Midbrain (tissue), 1 donor: Measurements from ENCODE around the gene MRPS23.
"Not testable (repeated sequence)": the region's sequence is repeated elsewhere in the genome, so short reads cannot be mapped to it uniquely, and the experiment has no call there.

Source experiments
- DNase-seq: peaks from one replicate; lab custom pipeline; 2025; lab: John Stamatoyannopoulos, UW

The MRPS23 gene

GRCh38 chr17:57862694-57863667, 13.1 kb upstream of the MRPS23 start:
- peak; percentile 74 for DNase-seq

DNA sequence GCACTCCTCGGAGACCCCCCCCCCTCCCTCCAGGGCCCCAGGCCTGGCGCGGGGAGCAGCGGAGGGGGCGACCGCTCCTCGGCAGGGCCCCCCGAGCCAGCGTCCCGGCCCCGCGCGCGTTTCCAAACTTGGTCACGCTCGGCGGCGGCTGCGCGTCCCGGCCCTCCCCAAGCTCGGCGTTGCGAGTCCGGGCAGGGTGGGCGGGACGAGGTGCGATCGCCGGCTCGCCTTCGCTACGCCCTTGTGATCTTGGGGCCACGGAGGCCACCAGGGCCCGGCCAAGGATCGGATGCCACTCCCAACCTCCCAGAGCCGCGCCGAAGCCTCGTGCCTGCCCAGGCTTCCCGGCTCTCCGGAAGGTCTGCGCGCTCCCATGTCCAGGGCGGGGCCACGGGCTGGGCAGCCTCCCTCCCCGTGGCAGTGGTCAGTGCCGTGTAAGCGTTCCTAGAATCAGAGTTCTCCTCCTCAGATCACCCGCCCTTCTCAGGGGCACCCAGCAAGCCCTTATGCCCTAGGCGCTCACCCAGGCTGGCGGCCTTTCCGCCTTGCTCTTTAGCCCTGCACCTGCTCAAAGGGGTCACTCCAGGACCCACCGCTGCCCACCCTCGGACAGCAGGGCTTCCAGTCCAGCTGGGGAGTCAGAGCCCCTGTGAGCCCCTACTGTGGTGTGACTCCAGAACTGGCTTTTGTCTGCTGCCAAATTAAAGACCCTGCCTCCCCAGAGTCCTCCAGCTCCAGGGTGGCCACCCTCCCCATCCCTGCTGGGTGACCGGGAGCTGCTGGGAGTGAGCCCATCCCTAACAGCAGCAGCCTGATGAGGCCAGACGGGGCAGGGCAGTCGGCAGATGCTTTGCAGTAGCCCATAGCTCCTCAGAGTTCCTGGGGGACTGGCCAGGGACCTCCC, 12.2 kb upstream of the MRPS23 start:
- DNase-seq = no peak

DNA sequence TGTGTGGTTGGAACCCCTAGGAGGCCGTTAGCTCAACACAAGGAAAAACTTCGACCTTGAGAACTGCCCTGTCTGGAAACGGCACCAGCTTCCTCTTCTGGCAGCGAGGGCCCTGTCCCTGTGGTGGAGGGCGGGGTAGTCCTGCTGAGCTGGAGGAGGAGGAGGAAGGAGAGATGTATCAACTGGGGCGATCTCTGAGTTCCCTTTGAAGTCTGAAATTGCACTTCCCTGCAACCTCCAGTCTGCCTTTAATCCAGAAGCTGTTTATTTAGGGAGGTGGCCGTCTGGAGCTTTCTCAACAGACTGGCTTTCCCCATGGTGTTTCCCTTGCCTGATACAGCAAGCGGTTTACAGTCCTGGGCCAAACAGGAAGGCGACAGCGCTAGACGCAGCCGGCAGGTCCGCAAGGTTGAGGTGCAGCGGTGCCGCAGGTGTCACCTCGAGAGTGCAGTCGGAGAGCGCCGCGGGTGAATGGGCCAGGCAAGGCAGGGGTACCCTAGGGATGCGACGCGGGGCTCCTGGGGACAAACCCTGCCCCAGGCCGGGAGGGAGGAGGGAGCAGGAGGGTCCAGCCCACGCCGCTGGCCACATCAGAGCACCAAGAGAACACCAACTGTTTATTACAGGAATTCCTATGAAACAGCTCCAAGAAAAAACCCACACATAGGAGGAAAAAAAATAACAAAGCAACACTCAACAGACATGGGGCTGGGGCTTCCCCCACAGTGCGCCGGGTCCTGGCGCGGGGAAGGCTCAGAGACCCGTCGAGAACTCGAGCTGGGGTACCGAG, 11.4 kb upstream of the MRPS23 start:
- no peak for DNase-seq

GRCh38 chr17:57860414-57860999, 10.7 kb upstream of the MRPS23 start:
- DNase-seq = no peak

DNA sequence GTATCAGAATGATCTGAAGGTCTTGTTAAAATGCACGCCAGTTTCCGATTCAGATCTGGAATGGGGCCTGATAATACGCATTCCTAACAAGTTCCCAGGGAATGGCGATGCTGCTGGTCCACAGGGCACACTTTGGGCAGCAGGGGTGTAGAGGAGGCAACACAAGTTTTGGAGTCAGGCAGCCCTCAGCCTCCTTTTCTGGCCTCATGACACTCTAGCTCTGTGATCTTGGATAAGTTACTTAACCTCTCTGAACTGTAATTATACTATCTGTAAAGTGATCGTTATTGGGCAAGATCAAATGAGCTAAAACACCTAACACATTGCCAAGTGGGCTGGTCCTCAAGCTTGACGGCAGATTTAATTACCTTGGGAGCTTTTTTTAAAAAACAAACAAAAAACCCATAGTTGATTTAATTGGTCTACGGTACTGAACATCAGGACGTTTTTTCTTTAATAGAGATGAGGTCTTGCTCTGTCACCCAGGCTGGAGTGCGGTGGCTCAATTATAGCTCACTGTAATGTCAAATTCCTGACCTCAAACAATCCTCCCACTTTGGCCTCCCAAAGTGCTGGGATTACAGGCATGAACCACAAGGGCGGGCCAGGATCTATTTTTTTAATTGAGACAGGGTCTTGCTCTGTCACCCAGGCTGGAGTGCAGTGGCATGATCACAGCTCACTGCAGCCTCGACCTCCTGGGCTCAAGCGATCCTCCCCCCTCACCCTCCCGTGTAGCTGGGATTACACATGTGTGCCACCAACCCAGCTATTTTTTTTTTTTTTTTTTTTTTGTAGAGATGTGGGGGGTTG, 10.0 kb upstream of the MRPS23 start:
- no peak for DNase-seq

GRCh38 chr17:57858838-57859237, 9.0 kb upstream of the MRPS23 start:
- DNase-seq = no peak

DNA sequence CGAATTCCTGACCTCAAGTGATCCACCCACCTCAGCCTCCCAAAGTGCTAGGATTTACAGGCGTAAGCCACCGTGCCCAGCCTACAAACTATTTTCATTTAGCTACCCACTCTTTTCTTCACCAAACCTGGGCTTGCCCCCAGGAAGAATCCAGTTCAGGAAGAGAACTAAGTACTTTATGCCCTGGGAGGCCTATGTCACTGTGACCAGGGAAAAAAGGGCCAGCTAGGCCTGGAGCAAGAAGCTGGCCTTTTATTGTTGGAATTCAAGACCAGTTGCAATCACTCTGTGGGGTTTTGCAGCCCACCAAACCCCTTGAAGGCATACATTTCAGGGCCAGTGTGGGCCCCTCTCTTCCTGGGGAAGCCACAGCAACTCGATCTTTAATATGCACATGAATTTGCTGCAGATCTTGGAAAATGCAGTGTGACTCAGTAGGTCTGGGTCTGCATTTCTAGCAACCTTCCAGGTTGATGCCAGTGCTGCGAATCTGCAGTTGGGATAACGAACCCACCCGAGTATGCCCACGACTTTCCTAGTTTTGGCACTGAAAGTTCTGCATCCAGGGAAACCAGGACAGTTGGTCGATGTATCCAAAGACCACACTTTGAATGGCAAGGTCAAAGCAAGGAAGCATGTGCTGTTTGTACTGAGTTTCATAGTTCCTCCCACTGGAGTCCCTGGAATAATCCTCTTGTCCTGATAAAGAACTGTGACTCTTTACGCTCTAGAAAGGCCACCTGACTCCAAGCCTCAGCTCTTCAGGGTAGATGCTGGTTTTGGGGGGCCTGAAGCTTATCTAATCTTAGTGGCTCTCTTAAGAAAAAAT, 7.2 kb upstream of the MRPS23 start:
- no peak for DNase-seq

DNA sequence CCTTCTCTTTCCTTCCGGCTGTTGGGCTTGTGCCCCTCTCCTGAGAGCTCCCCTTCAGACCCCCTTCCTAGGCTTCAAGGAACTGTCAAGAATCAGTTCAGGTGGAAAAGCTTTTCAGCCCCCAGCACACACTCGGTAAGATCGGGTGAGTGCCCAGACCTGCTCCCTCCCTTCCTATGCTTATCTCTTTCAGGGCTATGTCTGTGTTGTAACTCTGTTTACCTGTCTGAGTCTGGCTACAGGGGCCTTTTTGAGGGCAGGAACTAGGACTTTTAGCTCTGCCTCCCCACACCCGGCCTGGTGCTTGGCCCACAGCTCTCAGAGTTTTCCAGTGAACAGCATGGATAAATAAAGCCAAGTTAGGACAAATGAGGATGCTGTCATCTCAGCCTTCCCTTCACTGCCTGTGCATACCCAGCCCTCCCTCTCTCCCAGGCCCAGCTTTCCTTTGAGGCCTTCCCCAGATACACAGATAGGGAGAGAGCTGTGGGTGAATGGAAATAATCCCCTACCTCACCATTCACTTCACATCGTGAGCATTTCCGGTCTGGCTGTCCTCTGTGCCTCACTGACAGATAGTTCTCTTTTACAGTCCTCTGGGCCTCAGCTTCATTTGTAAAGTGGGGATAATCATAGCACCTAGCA, 5.7 kb upstream of the MRPS23 start:
- DNase-seq = no peak

- peak; percentile 50 for DNase-seq
Measured at GRCh38 chr17:57853695-57854094, 3.9 kb upstream of the MRPS23 start.

- no peak for DNase-seq
Measured at GRCh38 chr17:57852955-57853328, 3.1 kb upstream of the MRPS23 start.

- no peak for DNase-seq
Measured at GRCh38 chr17:57852092-57852954, 2.5 kb upstream of the MRPS23 start.

DNA sequence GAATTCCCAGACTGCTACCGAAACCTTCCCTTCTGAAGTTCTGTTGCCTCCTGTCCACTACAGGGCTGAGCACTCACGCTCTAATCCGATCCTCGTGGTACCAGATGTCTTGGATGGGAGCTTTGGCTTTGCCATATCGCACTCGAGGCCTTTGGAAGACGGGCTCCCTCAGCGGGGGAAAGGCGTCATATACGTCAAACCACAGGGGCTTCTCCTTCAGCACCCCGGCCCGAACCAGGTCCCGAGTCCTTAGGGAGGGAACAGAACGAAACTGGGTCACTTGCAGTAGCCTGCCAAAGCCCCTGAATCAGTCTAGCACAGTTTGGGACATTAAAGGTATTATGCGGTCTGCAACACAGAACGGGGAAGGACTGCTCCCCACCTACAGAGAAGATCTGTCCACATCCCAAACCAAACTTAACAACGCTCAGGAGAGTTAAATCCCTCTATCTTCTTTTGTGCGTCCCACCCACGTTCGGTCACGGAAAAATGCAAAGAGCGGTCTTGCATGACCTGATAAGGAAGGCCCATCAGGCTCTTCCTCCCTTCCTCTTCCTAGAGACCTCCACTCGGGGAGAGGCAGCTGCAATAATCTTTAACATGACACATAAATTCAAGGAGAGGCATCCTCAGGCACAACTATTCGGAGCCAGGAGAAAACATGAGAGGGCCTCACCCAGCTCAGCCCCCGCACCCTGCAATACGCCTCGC, 526 bp downstream of the MRPS23 start:
- DNase-seq = no peak

DNA sequence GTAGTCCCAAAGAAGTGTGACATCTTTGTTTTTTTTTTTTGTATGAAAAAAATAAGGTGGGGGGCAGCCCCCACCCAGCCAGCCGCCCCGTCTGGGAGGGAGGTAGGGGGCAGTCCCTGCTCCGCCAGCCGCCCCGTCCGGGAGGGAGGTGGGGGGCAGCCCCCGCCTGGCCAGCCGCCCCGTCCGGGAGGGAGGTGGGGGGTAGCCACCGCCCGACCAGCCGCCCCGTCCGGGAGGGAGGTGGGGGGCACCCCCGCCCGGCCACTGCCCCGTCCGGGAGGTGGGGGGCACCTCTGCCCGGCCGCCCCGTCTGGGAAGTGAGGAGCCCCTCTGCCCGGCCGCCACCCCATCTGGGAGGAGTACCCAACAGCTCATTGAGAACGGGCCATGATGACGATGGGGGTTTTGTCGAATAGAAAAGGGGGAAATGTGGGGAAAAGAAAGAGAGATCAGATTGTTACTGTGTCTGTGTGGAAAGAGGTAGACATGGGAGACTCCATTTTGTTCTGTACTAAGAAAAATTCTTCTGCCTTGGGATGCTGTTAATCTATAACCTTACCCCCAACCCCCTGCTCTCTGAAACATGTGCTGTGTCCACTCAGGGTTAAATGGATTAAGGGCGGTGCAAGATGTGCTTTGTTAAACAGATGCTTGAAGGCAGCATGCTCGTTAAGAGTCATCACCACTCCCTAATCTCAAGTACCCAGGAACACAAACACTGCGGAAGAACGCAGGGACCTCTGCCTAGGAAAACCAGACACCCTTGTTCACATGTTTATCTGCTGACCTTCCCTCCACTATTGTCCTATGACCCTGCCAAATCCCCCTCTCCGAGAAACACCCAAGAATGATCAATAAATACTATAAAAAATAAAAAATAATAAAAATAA, 3.5 kb downstream of the MRPS23 start:
- not testable (repeated sequence) for DNase-seq

GRCh38 chr17:57842280-57842679, 7.6 kb downstream of the MRPS23 start:
- no peak for DNase-seq

DNA sequence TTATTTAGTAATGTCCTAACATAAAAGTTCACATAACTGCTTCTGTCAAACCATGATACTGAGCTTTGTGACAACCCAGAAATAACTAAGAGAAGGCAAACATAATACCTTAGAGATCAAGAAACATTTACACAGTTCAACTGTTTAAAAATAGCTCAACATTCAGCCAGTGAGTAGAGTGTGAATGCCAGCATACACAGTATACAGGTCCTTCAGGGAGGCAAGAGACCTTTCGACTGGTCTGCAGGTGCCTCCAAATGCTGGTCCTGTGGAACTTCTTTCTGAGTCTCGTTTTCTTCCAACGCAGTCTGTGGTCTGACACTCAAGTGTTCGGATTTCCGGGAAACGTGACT, 10.3 kb downstream of the MRPS23 start:
- no peak for DNase-seq

- no peak for DNase-seq
Measured at GRCh38 chr17:57838857-57839570, 10.8 kb downstream of the MRPS23 start.
